Cardiac muscle cell (in vitro differentiated cells and primary cell): ENCODE data around the gene APOL1. TPM values are rescaled to one million over a fixed set of nuclear protein-coding genes. Genes with fewer than 3 reads are reported as not detected.
A peak's percentile ranks its signal among the peaks of the same experiment; 100 is the strongest.

Experiments used
- DNase-seq, 2 donors: peaks; one replicate each; pipeline versions ENCODE4 v3.0.0 to v3.0.0-alpha.2; 2010 to 2017; ENCODE audit warnings: low read depth in 1 of 2, low spot score in 1 of 2
- H3K27ac ChIP-seq: fragments of 200-600 bp; sonication (generic); 2 replicates; pipeline ENCODE4 v1.5.1; 2016
- H3K27me3 ChIP-seq: fragments of 200-600 bp; sonication (generic); 2 replicates; pipeline ENCODE4 v1.6.0; 2016; ENCODE audit warnings: control low read depth
- H3K36me3 ChIP-seq: fragments of 200-600 bp; sonication (generic); 2 replicates; pipeline ENCODE4 v1.5.1; 2016; ENCODE audit warnings: control low read depth
- H3K4me1 ChIP-seq: fragments of 200-600 bp; sonication (generic); 2 replicates; pipeline ENCODE4 v1.8.1; 2017; ENCODE audit warnings: low read depth, mild to moderate bottlenecking, mixed run types
- H3K4me3 ChIP-seq: fragments of 200-600 bp; sonication (generic); 2 replicates; pipeline ENCODE4 v1.5.1; 2016; ENCODE audit warnings: mild to moderate bottlenecking
- H3K9me3 ChIP-seq: fragments of 200-600 bp; sonication (generic); 2 replicates; pipeline ENCODE4 v1.5.1; 2017; ENCODE audit warnings: low read depth, mild to moderate bottlenecking, control low read depth
- polyA plus RNA-seq: library from polyadenylated mRNA; unstranded; fragments of >200 nt; fragmentation: Nextera tagmentation; extraction: Ambion mirVana; gene quantifications from 2 replicates; pipeline ENCODE4 v1.2.1, GENCODE V29; 2016
- total RNA-seq: library from RNA; depleted of rRNA; stranded (reverse); fragments of >200 nt; gene quantifications from 2 replicates; pipeline ENCODE4 v1.2.3, GENCODE V29; 2016
- TF ChIP-seq, protein P1 (sequence below): IDR thresholded peaks from 2 replicates; pipeline ENCODE4 v1.5.1; 2012; ENCODE audit warnings: low read depth, mild to moderate bottlenecking, low read length

APOL1 gene
- total and polyA plus RNA-seq, 2 experiments from 2014 or later = 0.06 TPM; not detected in 1

DNA sequence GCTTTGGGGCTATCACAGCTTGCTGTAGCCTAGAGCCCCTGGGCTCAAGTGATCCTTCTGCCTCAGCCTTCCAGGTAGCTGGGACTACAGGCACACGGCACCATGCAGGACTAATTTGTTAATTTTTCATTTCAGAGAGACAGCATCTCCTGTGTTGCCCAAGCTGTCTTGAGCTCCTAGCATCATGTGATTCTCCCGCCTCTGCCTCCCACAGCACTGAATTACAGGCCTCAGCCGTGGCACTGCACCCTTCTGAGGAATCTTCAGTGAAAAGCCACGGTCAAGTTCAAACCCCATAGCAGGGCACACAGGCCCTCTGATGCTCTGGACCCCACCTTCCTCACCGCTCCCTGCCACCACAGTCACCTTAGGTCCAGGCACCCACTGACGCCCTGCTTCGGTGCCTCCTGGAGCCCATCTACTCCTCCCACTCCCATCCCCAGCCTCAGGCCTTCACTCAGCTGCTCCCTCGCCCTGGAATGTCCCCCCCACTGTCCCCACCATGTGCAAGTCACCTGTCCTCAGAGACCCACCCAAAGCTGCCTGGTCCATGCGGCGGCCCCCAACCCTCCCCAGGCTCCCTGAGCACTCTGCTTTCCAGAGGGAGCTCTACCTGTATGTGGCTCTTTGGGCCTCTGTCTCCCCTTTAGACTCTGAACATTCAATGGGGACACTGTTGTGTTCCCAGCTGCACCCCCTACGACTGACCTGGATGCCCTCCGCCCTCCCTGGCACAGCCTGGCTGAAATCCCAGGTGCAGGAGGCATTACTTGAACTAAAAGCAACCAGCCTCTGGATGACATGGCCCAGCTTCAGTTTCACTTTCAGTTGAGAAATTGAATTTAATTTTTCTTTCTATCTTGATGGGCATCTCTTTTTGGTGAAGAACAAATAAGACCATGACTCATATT, 15.2 kb upstream of the APOL1 start:
- TF ChIP-seq, protein P1, sequence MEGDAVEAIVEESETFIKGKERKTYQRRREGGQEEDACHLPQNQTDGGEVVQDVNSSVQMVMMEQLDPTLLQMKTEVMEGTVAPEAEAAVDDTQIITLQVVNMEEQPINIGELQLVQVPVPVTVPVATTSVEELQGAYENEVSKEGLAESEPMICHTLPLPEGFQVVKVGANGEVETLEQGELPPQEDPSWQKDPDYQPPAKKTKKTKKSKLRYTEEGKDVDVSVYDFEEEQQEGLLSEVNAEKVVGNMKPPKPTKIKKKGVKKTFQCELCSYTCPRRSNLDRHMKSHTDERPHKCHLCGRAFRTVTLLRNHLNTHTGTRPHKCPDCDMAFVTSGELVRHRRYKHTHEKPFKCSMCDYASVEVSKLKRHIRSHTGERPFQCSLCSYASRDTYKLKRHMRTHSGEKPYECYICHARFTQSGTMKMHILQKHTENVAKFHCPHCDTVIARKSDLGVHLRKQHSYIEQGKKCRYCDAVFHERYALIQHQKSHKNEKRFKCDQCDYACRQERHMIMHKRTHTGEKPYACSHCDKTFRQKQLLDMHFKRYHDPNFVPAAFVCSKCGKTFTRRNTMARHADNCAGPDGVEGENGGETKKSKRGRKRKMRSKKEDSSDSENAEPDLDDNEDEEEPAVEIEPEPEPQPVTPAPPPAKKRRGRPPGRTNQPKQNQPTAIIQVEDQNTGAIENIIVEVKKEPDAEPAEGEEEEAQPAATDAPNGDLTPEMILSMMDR = no peak
- H3K36me3 ChIP-seq = no peaks in the 10 kb centered on the region
- H3K4me3 ChIP-seq = no peak overlapping the region
- no peaks in the 10 kb centered on the region for H3K27me3 ChIP-seq
- no peaks in the 10 kb centered on the region for H3K4me1 ChIP-seq
- no peaks in the 10 kb centered on the region for H3K9me3 ChIP-seq
- no peak overlapping the region for H3K27ac ChIP-seq
- DNase-seq = peak in 1 of 2 donors; percentile 25

DNA sequence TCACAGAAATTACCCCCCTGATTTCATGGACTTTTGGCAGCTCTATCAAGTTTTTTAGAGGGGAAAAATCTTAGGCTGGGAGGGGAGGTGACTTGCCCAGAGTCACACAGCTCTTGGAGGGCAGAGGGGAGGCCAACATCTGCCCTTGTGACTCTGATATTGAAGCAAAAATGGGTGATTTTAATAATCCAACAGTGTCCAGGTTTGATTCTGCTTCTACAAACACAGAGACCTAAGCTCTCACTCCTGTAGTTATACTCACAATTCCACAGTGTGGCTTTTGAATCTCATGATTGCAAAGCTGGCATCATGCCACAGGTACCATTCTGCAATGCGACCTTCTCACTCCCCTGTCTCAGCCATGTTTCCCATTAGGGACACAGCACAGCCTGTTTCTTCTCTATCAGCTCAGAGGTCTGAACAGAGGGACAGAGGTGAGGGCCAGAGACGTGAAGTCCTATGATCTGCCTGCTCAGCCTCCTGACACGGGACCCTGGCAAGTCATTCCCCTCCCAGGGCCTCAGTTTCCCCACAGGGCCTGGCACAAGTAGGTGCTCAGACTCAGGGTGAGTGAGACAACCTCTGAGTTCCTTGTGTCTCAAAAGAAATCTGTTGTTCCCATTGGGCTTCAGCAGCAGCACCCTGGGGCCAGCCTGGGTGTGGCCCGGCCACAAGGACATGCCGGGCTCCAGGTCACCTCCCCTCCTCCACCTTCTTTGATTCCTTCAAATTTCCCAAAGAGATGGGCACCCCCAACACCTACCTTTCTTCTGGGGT, 14.4 kb upstream of the APOL1 start:
- Histone ChIP-seq H3K9me3 (no peaks in the 10 kb centered on the region), H3K27me3 (no peaks in the 10 kb centered on the region), H3K4me1 (no peaks in the 10 kb centered on the region), H3K36me3 (no peaks in the 10 kb centered on the region), H3K4me3 (peak overlapping the region; percentile 23), H3K27ac (peak overlapping the region; percentile 64)
- DNase-seq = peak; percentile 13 to 28
- TF ChIP-seq, protein P1 = no peak

DNA sequence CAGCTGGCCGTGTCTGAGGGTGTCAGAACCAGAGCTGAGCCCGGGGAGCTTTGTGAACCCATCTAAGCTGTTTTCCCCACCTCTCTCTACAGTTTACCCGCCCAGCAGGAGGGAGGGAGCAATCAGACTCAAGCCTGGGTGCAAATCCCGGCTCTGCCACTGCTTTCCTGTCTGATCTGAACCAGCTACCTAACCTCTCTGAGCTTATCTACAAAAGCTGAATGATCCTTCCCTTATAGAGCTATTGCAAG, 13.9 kb upstream of the APOL1 start:
- Histone ChIP-seq H3K9me3 (no peaks in the 10 kb centered on the region), H3K4me3 (peak overlapping the region; percentile 23), H3K27ac (peak overlapping the region; percentile 64), H3K27me3 (no peaks in the 10 kb centered on the region), H3K36me3 (no peaks in the 10 kb centered on the region), H3K4me1 (no peaks in the 10 kb centered on the region)
- no peak for DNase-seq
- TF ChIP-seq, protein P1 = no peak

DNA sequence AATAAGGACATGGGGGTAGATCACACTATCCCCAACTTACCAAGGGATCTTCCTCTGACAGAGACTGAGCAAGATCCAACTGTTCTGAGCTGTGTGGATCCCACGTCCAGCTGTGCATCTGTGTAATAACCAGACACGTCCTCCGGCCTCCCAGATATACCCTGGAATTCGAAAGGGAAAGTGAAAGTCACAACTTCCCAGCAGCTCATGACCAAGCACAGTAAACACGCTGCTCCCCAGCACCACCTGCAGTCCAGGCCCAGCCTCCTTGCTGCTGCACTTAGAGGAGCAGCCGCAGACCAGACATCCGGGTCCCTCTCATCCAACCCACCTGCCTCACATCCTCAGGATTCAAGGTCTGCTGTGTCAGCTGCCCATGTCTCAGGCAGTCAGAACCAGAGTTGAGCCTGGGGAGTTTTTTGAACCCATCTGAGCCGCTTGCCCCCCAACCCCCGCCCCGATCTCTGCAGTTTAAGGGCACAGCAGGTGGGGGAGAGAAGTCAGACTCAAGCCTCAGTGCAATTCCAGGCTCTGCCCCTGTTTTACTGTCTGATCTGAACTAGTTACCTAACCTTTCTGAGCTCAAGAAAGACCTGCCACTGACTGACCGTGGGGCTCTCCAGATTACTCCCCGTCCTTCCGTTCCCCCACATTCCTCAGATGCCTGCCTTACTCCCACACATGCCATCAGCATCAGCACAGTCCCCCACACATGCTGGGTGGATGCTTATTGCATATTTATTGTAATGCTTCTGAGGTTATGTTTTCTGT, 13.3 kb upstream of the APOL1 start, which contains the start of gene APOL2:
TSS of gene APOL2 (minus strand) at position 127 of the 771 bp plus-strand sequence. CDS start 6,365 bp downstream, outside the sequence.
- H3K4me3 ChIP-seq = peak within 1 kb of the TSS; percentile 23
- H3K4me1 ChIP-seq = no peaks in the 10 kb centered on the region
- peak within 1 kb of the TSS; percentile 64 for H3K27ac ChIP-seq
- DNase-seq = peak; percentile 90 to 94
- no peaks in the 10 kb centered on the region for H3K27me3 ChIP-seq
- no peaks in the 10 kb centered on the region for H3K9me3 ChIP-seq
- TF ChIP-seq, protein P1 = peak; percentile 80
- H3K36me3 ChIP-seq = no peaks in the 10 kb centered on the region

DNA sequence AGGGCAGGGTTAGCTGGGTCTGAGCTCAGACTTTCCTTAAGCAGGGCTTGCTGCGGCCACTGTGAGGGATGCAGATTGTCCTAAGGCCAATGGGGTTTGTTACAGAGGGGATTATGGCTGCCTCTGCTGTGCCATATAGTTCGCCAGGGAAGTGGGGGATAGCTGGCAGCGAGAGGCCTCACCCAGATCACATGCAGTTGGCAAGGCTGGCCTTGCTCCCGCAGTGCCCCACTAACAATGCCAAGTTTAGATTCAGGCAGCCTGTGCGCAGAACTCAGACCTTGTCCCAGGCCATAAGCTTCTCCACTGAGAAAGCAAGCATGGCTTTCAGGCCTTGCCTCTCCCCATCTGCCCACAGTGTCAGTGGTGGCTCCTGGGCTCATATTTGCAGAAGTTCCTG, 8.9 kb upstream of the APOL1 start:
- H3K27me3 ChIP-seq = no peaks in the 10 kb centered on the region
- TF ChIP-seq, protein P1 = no peak
- no peaks in the 10 kb centered on the region for H3K36me3 ChIP-seq
- DNase-seq = no peak
- no peak overlapping the region for H3K4me3 ChIP-seq
- no peak overlapping the region for H3K27ac ChIP-seq
- no peaks in the 10 kb centered on the region for H3K9me3 ChIP-seq
- H3K4me1 ChIP-seq = no peaks in the 10 kb centered on the region
